SH-SY5Y (cell line): ENCODE results near the gene UBE2K.

Experiments
- GATA2 ChIP-seq: IDR thresholded peaks from 2 replicates; pipeline ENCODE4 v1.6.1; 2011; ENCODE audit warnings: mild to moderate bottlenecking, low read depth, low read length
- GATA3 ChIP-seq: IDR thresholded peaks from 2 replicates; pipeline ENCODE4 v1.6.1; 2011; ENCODE audit warnings: low read depth, mild to moderate bottlenecking, low read length, moderate library complexity

The UBE2K gene, protein sequence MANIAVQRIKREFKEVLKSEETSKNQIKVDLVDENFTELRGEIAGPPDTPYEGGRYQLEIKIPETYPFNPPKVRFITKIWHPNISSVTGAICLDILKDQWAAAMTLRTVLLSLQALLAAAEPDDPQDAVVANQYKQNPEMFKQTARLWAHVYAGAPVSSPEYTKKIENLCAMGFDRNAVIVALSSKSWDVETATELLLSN

DNA sequence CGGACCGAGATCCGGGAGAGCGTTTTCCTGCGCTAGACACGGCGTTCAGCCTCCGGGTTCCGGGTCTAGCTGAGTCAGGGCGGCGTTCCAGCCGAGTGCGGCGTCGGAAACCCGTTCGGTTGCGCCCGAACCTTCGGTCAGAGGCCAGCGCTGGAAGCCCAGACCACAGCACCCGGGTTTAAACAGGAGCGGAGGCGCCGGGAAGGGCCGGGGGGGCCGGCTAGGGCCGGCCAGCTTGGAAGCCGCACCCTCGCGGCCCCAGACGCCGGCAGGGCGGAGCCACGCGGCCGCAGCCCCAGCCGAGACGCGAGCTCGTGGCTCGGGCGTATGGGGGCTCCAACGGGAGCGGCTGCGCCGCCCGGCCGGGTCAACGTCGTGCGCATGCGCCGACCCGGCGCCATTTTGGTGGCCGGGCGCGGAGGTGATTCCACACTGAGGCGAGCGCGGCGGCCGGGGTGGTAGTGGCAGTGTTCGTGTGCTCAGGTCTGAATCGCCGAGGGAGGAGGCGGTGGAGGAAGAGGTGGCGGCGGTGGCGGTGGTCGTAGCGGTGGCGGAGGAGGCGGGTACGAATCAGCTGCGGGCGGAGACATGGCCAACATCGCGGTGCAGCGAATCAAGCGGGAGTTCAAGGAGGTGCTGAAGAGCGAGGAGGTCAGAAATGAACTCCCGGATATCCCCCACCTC is at the start of gene UBE2K:
Gene UBE2K, plus strand, starts transcription at position 397 of the 684 bp plus-strand sequence. Its CDS starts 192 bp downstream, at position 589.
- no peak for TF ChIP-seq GATA2
- TF ChIP-seq GATA3 = no peak

DNA sequence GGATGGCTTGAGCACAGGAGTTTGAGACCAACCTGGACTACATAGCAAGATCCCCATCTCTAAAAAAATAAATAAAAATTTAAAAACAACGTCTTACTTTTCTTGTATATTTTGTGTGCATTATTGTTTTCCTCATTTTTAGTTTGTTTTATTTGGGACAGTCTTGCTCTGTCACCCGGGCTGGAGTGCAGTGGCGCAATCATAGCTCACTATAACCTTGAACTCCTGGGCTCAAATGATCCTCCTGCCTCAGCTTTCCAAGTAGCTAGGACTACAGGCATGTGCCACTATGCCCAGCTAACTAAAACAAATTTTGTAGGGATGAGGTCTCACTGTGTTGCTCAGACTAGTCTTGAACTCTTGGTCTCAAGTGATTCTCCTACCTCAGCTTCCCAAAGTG is 49.7 kb upstream of the UBE2K start:
- no peak for TF ChIP-seq GATA2
- TF ChIP-seq GATA3 = no peak

- no peak for TF ChIP-seq GATA3
- no peak for TF ChIP-seq GATA2
Measured at GRCh38 chr4:39648827-39649558, 48.9 kb upstream of the UBE2K start.

DNA sequence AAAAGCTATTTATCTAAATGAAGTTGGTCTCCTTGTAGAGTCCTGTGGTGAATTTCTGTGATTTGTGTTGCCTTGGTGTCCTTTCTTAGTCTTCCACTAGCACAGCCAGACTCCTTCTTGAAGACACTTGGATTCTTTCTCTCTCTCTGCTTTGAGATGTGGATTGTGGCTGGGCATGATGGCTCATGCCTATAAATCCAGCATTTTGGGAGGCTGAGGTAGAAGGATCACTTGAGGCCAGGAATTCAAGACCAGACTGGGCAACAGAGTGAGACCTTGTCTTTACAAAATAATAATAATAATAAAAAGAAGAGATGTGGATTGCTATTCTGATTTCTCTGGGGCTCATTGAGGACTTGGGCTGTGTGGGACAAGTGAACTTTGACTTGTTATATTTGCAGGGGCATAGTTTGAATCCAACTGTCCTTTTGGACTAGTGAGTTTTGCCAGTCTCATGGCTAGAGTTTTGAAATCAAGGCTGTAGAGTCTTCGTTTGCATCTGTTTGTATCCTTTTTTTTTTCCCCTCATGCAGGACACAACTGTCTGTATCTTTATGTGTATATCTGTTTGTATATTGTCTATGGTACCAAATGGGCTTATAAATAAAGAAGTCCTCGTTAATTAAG is 48.2 kb upstream of the UBE2K start:
- TF ChIP-seq GATA3 = no peak
- TF ChIP-seq GATA2 = no peak

DNA sequence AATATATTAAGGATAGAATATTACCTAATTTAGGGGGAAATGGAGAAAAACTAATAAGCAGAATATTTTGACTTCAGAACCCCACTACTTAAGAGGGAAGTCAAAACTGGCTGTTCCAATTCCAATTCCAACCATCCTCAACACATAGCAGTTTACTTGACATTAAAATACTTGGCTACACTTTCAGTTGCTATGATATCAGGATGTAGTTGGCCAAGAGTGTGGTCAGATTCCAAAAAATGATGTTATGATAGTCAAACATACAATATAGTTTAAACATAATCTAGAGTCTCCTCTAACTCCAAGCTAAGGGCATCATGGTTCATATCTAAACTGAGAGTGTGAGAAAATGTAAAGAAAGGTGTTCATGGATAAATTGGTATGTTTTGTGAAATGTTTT is 42.7 kb upstream of the UBE2K start:
- no peak for TF ChIP-seq GATA3
- TF ChIP-seq GATA2 = no peak

- TF ChIP-seq GATA3 (no peak), GATA2 (no peak)
Measured at GRCh38 chr4:39655876-39656275, 42.1 kb upstream of the UBE2K start.

DNA sequence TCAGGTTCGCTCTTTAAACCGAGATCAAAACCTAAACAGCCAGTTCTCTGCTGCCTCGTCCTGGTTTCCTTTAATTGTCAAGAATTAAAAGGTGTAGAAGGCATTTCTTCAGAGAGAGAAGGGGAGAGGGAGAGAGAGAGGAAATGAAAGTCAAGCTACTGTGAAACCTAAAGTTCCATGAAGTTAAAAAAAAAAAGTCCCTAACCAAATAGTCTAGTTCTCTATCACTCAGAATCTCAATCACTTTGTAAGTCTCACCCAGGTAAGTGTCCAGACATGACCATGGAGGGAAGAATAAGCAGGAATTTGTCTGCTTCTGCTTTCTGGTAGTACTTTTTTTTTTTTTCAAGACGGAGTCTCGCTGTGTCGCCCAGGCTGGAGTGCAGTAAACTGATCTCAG is 40.5 kb upstream of the UBE2K start:
- no peak for TF ChIP-seq GATA3
- TF ChIP-seq GATA2 = no peak

GRCh38 chr4:39658756-39659155 is 39.2 kb upstream of the UBE2K start:
- TF ChIP-seq GATA2 (no peak), GATA3 (no peak)

DNA sequence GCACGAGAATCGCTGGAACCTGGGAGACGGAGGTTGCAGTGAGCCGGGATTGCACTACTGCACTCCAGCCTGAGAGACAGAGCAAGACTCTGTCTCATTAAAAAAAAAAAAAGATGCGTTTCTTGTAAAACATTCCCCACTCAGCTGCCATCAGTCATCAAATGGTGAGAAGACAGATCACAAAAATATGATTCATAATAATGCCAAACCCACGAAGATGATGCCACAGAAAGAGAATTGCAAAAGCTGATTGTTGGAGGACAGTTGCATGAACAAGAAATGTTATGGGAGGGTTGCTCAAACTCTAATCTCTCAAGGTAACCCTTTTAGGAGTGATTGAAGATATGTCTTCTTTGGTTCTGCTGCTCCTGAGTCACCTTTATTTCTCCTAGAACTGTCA is 37.9 kb upstream of the UBE2K start:
- TF ChIP-seq GATA2 (no peak), GATA3 (no peak)

DNA sequence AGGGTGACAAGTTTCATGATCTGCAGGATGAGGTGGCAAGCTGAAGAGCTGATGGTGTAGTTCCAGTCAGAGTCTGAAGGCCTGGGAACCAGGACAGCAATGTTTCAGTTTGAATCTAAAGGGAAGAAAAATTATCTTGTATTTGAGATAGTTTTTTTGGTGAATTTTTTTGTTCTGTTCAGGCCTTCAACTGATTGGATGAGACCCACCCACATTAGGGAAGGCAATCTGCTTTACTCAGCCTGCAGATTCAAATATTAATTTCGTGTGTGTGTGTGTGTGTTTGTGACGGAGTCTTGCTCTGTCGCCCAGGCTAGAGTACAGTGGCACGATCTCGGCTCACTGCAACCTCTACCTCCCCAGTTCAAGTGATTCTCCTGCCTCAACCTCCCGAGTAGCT is 37.2 kb upstream of the UBE2K start:
- TF ChIP-seq GATA2 = no peak
- no peak for TF ChIP-seq GATA3

DNA sequence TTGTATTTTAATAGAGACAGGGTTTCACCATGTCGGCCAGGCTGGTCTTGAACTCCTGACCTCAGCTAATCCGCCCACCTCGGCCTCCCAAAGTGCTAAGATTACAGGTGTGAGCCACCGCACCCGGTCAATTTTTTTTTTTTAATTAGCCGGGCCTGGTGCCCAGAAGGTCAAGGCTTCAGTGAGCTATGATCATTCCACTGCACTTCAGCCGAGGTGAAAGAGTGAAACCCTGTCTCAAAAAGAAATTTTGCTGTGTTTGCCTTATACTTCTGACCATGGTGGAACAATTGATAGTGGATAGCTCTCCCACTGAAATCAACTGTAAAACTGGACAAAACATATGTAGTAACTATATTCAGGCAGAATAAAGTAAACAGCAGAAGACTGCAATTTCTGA is 35.3 kb upstream of the UBE2K start:
- TF ChIP-seq GATA3 (no peak), GATA2 (no peak)

- TF ChIP-seq GATA3 = no peak
- TF ChIP-seq GATA2 = no peak
Measured at GRCh38 chr4:39664828-39665731, 32.9 kb upstream of the UBE2K start.

- TF ChIP-seq GATA2 (no peak), GATA3 (no peak)
Measured at GRCh38 chr4:39667706-39668105, 30.2 kb upstream of the UBE2K start.
